ENCODE results near the gene RPRD1A. TPM values are rescaled to one million over a fixed set of nuclear protein-coding genes. Genes with fewer than 3 reads are reported as not detected.

The RPRD1A gene
- total and polyA plus RNA-seq, 9 of the 15 experiments (the other 6 are each of a cell fraction or from before 2014, with no cell fraction given) = 30.2 to 142 (median 66.0) TPM

DNA sequence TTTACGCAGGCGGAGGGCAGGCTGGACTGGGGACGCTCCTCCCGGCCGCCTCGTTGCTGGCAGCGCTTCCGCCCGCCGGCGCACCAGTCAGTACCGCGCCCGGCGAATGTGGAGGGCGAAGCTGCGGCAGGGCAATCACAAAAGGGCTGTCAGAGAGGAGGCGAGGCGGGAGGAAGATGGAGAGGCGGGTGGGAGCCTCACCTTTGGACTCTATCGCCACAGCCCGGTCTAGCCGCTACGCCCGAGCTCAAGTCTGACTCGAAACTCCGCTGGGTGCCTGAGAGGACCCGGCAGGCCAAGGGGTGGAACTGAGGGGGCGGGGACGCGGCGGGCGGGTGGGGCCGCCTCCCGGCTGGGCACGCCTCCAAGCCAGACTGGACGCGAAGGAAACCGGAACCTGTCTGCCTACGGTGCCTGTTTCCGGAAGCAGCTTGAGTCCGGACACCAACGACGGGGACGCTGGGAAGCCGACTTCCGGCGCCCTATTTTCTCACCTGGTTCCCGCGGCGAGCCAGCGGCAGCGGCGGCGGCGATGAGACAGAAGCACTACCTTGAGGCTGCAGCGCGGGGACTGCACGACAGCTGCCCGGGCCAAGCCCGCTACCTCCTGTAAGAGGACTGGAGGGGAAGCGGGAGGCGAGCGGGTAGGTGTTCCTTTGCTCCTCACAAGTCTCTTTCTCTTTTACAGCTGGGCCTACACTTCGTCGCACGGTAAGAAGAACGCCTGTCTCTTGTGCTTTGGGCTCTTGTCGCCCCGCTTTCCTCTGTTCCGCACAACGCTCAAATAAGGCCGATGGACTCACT, 95.0 kb downstream of the RPRD1A start, which contains the start of gene RMP24 (continued):
- TF ChIP-seq, protein P1, sequence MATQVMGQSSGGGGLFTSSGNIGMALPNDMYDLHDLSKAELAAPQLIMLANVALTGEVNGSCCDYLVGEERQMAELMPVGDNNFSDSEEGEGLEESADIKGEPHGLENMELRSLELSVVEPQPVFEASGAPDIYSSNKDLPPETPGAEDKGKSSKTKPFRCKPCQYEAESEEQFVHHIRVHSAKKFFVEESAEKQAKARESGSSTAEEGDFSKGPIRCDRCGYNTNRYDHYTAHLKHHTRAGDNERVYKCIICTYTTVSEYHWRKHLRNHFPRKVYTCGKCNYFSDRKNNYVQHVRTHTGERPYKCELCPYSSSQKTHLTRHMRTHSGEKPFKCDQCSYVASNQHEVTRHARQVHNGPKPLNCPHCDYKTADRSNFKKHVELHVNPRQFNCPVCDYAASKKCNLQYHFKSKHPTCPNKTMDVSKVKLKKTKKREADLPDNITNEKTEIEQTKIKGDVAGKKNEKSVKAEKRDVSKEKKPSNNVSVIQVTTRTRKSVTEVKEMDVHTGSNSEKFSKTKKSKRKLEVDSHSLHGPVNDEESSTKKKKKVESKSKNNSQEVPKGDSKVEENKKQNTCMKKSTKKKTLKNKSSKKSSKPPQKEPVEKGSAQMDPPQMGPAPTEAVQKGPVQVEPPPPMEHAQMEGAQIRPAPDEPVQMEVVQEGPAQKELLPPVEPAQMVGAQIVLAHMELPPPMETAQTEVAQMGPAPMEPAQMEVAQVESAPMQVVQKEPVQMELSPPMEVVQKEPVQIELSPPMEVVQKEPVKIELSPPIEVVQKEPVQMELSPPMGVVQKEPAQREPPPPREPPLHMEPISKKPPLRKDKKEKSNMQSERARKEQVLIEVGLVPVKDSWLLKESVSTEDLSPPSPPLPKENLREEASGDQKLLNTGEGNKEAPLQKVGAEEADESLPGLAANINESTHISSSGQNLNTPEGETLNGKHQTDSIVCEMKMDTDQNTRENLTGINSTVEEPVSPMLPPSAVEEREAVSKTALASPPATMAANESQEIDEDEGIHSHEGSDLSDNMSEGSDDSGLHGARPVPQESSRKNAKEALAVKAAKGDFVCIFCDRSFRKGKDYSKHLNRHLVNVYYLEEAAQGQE (IDR thresholded peaks at IDR 0.05; ENCODE audit: borderline replicate concordance) = no peak
- TF ChIP-seq, protein P1 (CRISPR knock-in tag; IDR thresholded peaks at IDR 0.05; ENCODE audit: low read depth) = no peak
- TF ChIP-seq ZBTB8A (IDR thresholded peaks at IDR 0.05; ENCODE audit: partially characterized antibody) = no peak
- TF ChIP-seq, protein P2, sequence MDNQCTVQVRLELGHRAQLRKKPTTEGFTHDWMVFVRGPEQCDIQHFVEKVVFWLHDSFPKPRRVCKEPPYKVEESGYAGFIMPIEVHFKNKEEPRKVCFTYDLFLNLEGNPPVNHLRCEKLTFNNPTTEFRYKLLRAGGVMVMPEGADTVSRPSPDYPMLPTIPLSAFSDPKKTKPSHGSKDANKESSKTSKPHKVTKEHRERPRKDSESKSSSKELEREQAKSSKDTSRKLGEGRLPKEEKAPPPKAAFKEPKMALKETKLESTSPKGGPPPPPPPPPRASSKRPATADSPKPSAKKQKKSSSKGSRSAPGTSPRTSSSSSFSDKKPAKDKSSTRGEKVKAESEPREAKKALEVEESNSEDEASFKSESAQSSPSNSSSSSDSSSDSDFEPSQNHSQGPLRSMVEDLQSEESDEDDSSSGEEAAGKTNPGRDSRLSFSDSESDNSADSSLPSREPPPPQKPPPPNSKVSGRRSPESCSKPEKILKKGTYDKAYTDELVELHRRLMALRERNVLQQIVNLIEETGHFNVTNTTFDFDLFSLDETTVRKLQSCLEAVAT (IDR thresholded peaks at IDR 0.05) = no peak; a peak in 1 of 4 replicates
- no peak for TF ChIP-seq PYGO2 (tag; IDR thresholded peaks at IDR 0.05)
- TF ChIP-seq CHD1 (IDR thresholded peaks at IDR 0.05; ENCODE audit: low read length) = peak; percentile 64
- TF ChIP-seq, protein P3, sequence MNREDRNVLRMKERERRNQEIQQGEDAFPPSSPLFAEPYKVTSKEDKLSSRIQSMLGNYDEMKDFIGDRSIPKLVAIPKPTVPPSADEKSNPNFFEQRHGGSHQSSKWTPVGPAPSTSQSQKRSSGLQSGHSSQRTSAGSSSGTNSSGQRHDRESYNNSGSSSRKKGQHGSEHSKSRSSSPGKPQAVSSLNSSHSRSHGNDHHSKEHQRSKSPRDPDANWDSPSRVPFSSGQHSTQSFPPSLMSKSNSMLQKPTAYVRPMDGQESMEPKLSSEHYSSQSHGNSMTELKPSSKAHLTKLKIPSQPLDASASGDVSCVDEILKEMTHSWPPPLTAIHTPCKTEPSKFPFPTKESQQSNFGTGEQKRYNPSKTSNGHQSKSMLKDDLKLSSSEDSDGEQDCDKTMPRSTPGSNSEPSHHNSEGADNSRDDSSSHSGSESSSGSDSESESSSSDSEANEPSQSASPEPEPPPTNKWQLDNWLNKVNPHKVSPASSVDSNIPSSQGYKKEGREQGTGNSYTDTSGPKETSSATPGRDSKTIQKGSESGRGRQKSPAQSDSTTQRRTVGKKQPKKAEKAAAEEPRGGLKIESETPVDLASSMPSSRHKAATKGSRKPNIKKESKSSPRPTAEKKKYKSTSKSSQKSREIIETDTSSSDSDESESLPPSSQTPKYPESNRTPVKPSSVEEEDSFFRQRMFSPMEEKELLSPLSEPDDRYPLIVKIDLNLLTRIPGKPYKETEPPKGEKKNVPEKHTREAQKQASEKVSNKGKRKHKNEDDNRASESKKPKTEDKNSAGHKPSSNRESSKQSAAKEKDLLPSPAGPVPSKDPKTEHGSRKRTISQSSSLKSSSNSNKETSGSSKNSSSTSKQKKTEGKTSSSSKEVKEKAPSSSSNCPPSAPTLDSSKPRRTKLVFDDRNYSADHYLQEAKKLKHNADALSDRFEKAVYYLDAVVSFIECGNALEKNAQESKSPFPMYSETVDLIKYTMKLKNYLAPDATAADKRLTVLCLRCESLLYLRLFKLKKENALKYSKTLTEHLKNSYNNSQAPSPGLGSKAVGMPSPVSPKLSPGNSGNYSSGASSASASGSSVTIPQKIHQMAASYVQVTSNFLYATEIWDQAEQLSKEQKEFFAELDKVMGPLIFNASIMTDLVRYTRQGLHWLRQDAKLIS (CRISPR knock-in tag; IDR thresholded peaks at IDR 0.05) = 0 out of 2 replicates have a peak, but pooled peaks have one; percentile 31
- peak; percentile 94 for TF ChIP-seq TAF1 (IDR thresholded peaks at IDR 0.05; ENCODE audit: control insufficient read depth, extremely low read depth, insufficient read depth, low read length, severe bottlenecking)
- TF ChIP-seq NELFE (IDR thresholded peaks at IDR 0.05; ENCODE audit: insufficient read depth, insufficient read length) = no peak
- TF ChIP-seq BRF1 (IDR thresholded peaks at IDR 0.05; ENCODE audit: borderline replicate concordance, extremely low read depth, insufficient read length) = no peak
- no peak for TF ChIP-seq SREBF2 (CRISPR knock-in tag; IDR thresholded peaks at IDR 0.05)
- TF ChIP-seq TEAD1 (CRISPR knock-in tag; IDR thresholded peaks at IDR 0.05) = peak in 1 of 2 experiments; percentile 49; a peak in 1 of 4 replicates
- 0 out of 2 replicates have a peak, but pooled peaks have one; percentile 54 for TF ChIP-seq TCF7 (IDR thresholded peaks at IDR 0.05; ENCODE audit: borderline replicate concordance)
